Activated CD4-positive, alpha-beta memory T cell treated with anti-CD3 and anti-CD28 coated beads, Interleukin-2, amount 10 ng/mL, durations not matched to agents 7 days and 5 days (primary cell): Measurements from ENCODE around the gene RGS13. TPM values are rescaled to one million over a fixed set of nuclear protein-coding genes. Genes with fewer than 3 reads are reported as not detected.

Experiments used
- CTCF ChIA-PET: fragments of 350-600 bp; sonication (Branson Sonifier 250); formaldehyde crosslinking; loops from one replicate; lab custom pipeline; 2021; ENCODE audit warnings: antibody characterized with exemption, inconsistent platforms; lab: Charles Lee
- POLR2A ChIA-PET: fragments of 350-600 bp; sonication (Branson Sonifier 250); formaldehyde crosslinking; loops from one replicate; lab custom pipeline; 2021; ENCODE audit warnings: antibody characterized with exemption; lab: Charles Lee
- DNase-seq: peaks from one replicate; pipeline ENCODE4 v3.0.0-alpha.2; 2020
- H3K27ac Mint-ChIP-seq: one replicate; pipeline ENCODE4 v1.8.0; 2021; ENCODE audit warnings: mild to moderate bottlenecking, mixed read lengths
- H3K27me3 Mint-ChIP-seq: one replicate; pipeline ENCODE4 v1.8.0; 2021; ENCODE audit warnings: mixed read lengths
- H3K36me3 Mint-ChIP-seq: one replicate; pipeline ENCODE4 v1.8.0; 2021; ENCODE audit warnings: low read depth, mixed read lengths
- H3K4me1 Mint-ChIP-seq: one replicate; pipeline ENCODE4 v1.8.0; 2021; ENCODE audit warnings: mixed read lengths
- H3K4me3 Mint-ChIP-seq: one replicate; pipeline ENCODE4 v1.8.0; 2021; ENCODE audit warnings: mild to moderate bottlenecking, mixed read lengths
- H3K9me3 Mint-ChIP-seq: one replicate; pipeline ENCODE4 v1.8.0; 2021; ENCODE audit warnings: mixed read lengths
- total RNA-seq, 2 experiments: library from RNA; stranded (reverse); gene quantifications; one replicate each; pipeline ENCODE4 v1.2.3, GENCODE V29; 2021

RGS13 gene
- total RNA-seq, 2 experiments from 2014 or later = not detected

- H3K4me3 Mint-ChIP-seq = no peak overlapping the region
- no peak overlapping the region for H3K27ac Mint-ChIP-seq
- POLR2A ChIA-PET = no interaction called here
- CTCF ChIA-PET = interaction anchor here (0.8 kb wide), 1 partner anchor 156 kb away, joined by 3 read pairs; no protein-coding TSS in a partner anchor
- H3K4me1 Mint-ChIP-seq = no peaks in the 10 kb centered on the region
- peaks cover 13% of the 10 kb centered on the region for H3K27me3 Mint-ChIP-seq
- H3K36me3 Mint-ChIP-seq = no peaks in the 10 kb centered on the region
- H3K9me3 Mint-ChIP-seq = no peaks in the 10 kb centered on the region
- no peak for DNase-seq
Observed at GRCh38 chr1:192630521-192631287, 5.2 kb upstream of the RGS13 start.

GRCh38 chr1:192631749-192632148 is 4.2 kb upstream of the RGS13 start:
- ChIA-PET POLR2A (no interaction called here), CTCF (no interaction called here)
- Mint-ChIP-seq H3K4me3 (no peak overlapping the region), H3K9me3 (no peaks in the 10 kb centered on the region), H3K27me3 (peaks cover 13% of the 10 kb centered on the region), H3K27ac (no peak overlapping the region), H3K4me1 (no peaks in the 10 kb centered on the region), H3K36me3 (no peaks in the 10 kb centered on the region)
- no peak for DNase-seq

- no peak for DNase-seq
- Mint-ChIP-seq H3K36me3 (no peaks in the 10 kb centered on the region), H3K4me3 (no peak overlapping the region), H3K27ac (no peak overlapping the region), H3K4me1 (no peaks in the 10 kb centered on the region), H3K9me3 (no peaks in the 10 kb centered on the region), H3K27me3 (peaks cover 13% of the 10 kb centered on the region)
- POLR2A ChIA-PET = no interaction called here
- CTCF ChIA-PET = no interaction called here
Observed at GRCh38 chr1:192632188-192632587, 3.8 kb upstream of the RGS13 start.

GRCh38 chr1:192632641-192633532 is 3.1 kb upstream of the RGS13 start:
- no peak for DNase-seq
- Mint-ChIP-seq H3K4me1 (no peaks in the 10 kb centered on the region), H3K27me3 (peaks cover 13% of the 10 kb centered on the region), H3K9me3 (no peaks in the 10 kb centered on the region), H3K4me3 (no peak overlapping the region), H3K27ac (no peak overlapping the region), H3K36me3 (no peaks in the 10 kb centered on the region)
- POLR2A ChIA-PET = no interaction called here
- CTCF ChIA-PET = no interaction called here

GRCh38 chr1:192633533-192634253 is 2.3 kb upstream of the RGS13 start:
- no peaks in the 10 kb centered on the region for H3K4me1 Mint-ChIP-seq
- no peak overlapping the region for H3K27ac Mint-ChIP-seq
- no peaks in the 10 kb centered on the region for H3K9me3 Mint-ChIP-seq
- POLR2A ChIA-PET = no interaction called here
- DNase-seq = no peak
- peaks cover 13% of the 10 kb centered on the region for H3K27me3 Mint-ChIP-seq
- no peak overlapping the region for H3K4me3 Mint-ChIP-seq
- CTCF ChIA-PET = no interaction called here
- H3K36me3 Mint-ChIP-seq = no peaks in the 10 kb centered on the region

- Mint-ChIP-seq H3K36me3 (no peaks in the 10 kb centered on the region), H3K27ac (no peak overlapping the region), H3K4me1 (peaks cover 9% of the 10 kb centered on the region), H3K27me3 (peaks cover 13% of the 10 kb centered on the region), H3K9me3 (no peaks in the 10 kb centered on the region), H3K4me3 (no peak overlapping the region)
- no peak for DNase-seq
- ChIA-PET CTCF (no interaction called here), POLR2A (no interaction called here)
Observed at GRCh38 chr1:192635041-192635440, 906 bp upstream of the RGS13 start.

GRCh38 chr1:192639607-192640368 is 3.8 kb downstream of the RGS13 start:
- no peak for DNase-seq
- H3K9me3 Mint-ChIP-seq = no peaks in the 10 kb centered on the region
- H3K4me3 Mint-ChIP-seq = no peak overlapping the region
- H3K27me3 Mint-ChIP-seq = peaks cover 3% of the 10 kb centered on the region
- ChIA-PET POLR2A (no interaction called here), CTCF (no interaction called here)
- peaks cover 9% of the 10 kb centered on the region for H3K4me1 Mint-ChIP-seq
- H3K27ac Mint-ChIP-seq = no peak overlapping the region
- no peaks in the 10 kb centered on the region for H3K36me3 Mint-ChIP-seq

- Mint-ChIP-seq H3K4me1 (peaks cover 4% of the 10 kb centered on the region), H3K27ac (no peak overlapping the region), H3K9me3 (no peaks in the 10 kb centered on the region), H3K27me3 (peaks cover 4% of the 10 kb centered on the region), H3K4me3 (no peak overlapping the region), H3K36me3 (no peaks in the 10 kb centered on the region)
- CTCF ChIA-PET = no interaction called here
- POLR2A ChIA-PET = no interaction called here
- no peak for DNase-seq
Observed at GRCh38 chr1:192652159-192652558, 16.2 kb downstream of the RGS13 start.

- H3K27ac Mint-ChIP-seq = no peak overlapping the region
- H3K27me3 Mint-ChIP-seq = peaks cover 8% of the 10 kb centered on the region
- ChIA-PET CTCF (no interaction called here), POLR2A (no interaction called here)
- no peaks in the 10 kb centered on the region for H3K9me3 Mint-ChIP-seq
- H3K4me3 Mint-ChIP-seq = no peak overlapping the region
- H3K4me1 Mint-ChIP-seq = peaks cover 4% of the 10 kb centered on the region
- H3K36me3 Mint-ChIP-seq = no peaks in the 10 kb centered on the region
- no peak for DNase-seq
Observed at GRCh38 chr1:192654120-192654519, 18.2 kb downstream of the RGS13 start.

GRCh38 chr1:192654591-192655251 is 18.8 kb downstream of the RGS13 start:
- ChIA-PET CTCF (no interaction called here), POLR2A (no interaction called here)
- Mint-ChIP-seq H3K9me3 (no peaks in the 10 kb centered on the region), H3K36me3 (no peaks in the 10 kb centered on the region), H3K4me3 (no peak overlapping the region), H3K27ac (no peak overlapping the region), H3K27me3 (peaks cover 5% of the 10 kb centered on the region), H3K4me1 (peaks cover 4% of the 10 kb centered on the region)
- no peak for DNase-seq

GRCh38 chr1:192657760-192658159 is 21.8 kb downstream of the RGS13 start:
- no peak for DNase-seq
- H3K4me1 Mint-ChIP-seq = peaks cover 4% of the 10 kb centered on the region
- H3K27me3 Mint-ChIP-seq = peaks cover 6% of the 10 kb centered on the region
- H3K27ac Mint-ChIP-seq = no peak overlapping the region
- H3K36me3 Mint-ChIP-seq = no peaks in the 10 kb centered on the region
- ChIA-PET CTCF (no interaction called here), POLR2A (no interaction called here)
- H3K9me3 Mint-ChIP-seq = no peaks in the 10 kb centered on the region
- H3K4me3 Mint-ChIP-seq = no peak overlapping the region

GRCh38 chr1:192658255-192658654 is 22.3 kb downstream of the RGS13 start:
- Mint-ChIP-seq H3K27ac (no peak overlapping the region), H3K36me3 (no peaks in the 10 kb centered on the region), H3K27me3 (peaks cover 6% of the 10 kb centered on the region), H3K9me3 (no peaks in the 10 kb centered on the region), H3K4me3 (no peak overlapping the region), H3K4me1 (peaks cover 4% of the 10 kb centered on the region)
- ChIA-PET POLR2A (no interaction called here), CTCF (no interaction called here)
- no peak for DNase-seq
